Left renal pelvis (tissue), 4 donors: ENCODE results near the gene DUXA. TPM values are rescaled to one million over a fixed set of nuclear protein-coding genes. Genes with fewer than 3 reads are reported as not detected.

ENCODE experiments used
- DNase-seq, 4 donors: peaks; one replicate each; pipeline ENCODE4 v3.0.0-alpha.2; 2013; ENCODE audit warnings: low read depth in 4 of 4, low spot score in 3 of 4
- polyA plus RNA-seq, 4 donors: library from polyadenylated mRNA; unstranded; fragments of 120-200 nt; gene quantifications; one replicate each; pipeline ENCODE4 v1.2.1, GENCODE V29; 2013; ENCODE audit not compliant: insufficient read length in 4 of 4

Gene DUXA
- polyA plus RNA-seq, 4 donors, result not detected

DNA sequence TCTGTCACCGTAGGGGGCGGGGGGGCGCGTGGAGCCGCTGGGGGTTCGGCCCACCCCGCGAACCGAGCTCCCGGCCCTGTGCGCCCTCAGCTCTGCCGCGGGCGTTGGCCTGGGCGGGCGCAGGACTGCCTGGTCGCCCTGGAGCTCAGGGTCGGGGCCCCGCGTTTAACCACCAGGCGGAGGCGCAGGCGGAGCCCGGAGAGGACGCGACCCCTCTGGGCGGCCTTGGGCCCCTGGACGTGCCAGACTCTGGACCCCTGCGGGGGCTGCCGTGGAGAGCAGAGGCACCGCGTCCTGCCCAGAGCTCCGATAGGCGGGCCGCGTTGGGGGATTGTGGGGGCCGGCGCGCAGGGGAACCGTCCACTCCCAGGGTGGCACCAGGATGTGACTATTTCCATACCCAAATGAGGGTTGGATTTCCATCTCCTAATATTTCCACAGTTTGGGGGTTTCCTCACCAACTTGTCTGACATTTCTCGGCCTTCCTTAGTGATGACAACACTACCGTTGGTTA is 60.5 kb downstream of the DUXA start:
- DNase-seq, result no peak

DNA sequence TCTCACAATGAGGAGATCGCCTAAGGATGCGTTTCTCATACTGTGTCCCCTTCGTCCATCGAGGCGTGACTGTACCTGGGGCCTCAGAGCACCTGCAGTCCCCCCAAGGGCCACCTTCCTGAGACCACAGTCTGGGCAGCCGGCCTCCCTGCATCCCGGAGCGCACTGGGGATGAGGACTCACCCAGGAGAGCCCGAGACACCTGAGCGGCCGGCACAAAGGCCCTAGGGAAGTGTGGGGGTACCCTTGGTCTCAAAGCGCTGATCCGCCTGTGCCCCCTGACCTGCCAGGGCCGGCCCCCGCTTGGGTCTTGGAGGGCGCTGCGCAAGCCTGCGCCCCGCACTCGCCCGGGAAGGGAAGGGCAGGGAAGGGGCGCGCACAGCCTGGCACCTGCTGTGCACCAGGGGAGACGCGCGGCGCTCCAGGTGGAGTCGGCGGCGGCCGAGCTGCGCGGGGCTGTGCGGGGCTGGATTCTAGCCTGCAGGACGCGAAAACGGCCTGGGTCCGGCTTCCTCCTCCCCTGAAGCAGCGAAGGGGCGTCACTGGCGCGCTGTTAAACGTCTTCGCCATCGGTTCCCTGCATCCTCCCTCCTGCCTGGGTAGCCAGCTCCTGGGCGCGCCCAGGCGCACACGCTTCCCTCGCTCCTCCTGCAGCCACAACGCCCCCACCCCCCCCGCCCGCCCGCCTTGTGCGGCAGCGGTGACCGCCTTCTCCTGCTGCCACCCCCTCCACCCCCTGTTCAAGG is 61.1 kb downstream of the DUXA start:
- no peak for DNase-seq

Other genes with a start within 250 kb of the DUXA start
- under 1 TPM in 1 of 4 donors, not detected in 3; 0.13 TPM for gene USP29, start 47.5 kb downstream of the DUXA start, polyA plus RNA-seq
- under 1 TPM in 2 of 4 donors, not detected in 2; 0.05 to 0.11 TPM for gene ZIM3, start 22.3 kb downstream of the DUXA start, polyA plus RNA-seq
- 10 to 100 TPM; 18.5 to 23.4 (median 20.2) TPM for gene ZNF264, start 24.0 kb upstream of the DUXA start, polyA plus RNA-seq
- 1 to 10 TPM in 3 of 4 donors, under 1 TPM in 1; 0.96 to 6.5 (median 1.7) TPM for gene AURKC, start 63.5 kb upstream of the DUXA start, polyA plus RNA-seq
- gene ZNF805, start 73.1 kb upstream of the DUXA start, polyA plus RNA-seq, result 1 to 10 TPM; 5.3 to 6.9 (median 6.3) TPM
- gene ZNF460, start 113.0 kb upstream of the DUXA start, polyA plus RNA-seq, result 1 to 10 TPM; 2.6 to 3.5 (median 3.0) TPM
- gene ZNF543, start 153.0 kb upstream of the DUXA start, polyA plus RNA-seq, result 10 to 100 TPM in 1 of 4 donors, 1 to 10 TPM in 3; 7.2 to 10.3 (median 8.8) TPM
- 10 to 100 TPM; 14.7 to 19.0 (median 17.1) TPM for gene ZNF304, start 183.8 kb upstream of the DUXA start, polyA plus RNA-seq
- 10 to 100 TPM; 14.8 to 20.2 (median 16.6) TPM for gene TRAPPC2B, start 196.1 kb upstream of the DUXA start, polyA plus RNA-seq
- 1 to 10 TPM; 2.5 to 6.6 (median 6.0) TPM for gene ZNF547, start 196.1 kb upstream of the DUXA start, polyA plus RNA-seq
- 10 to 100 TPM; 21.8 to 27.6 (median 24.8) TPM for gene ZNF548, start 222.4 kb upstream of the DUXA start, polyA plus RNA-seq
- 10 to 100 TPM; 11.7 to 13.9 (median 12.3) TPM for gene ZNF17, start 243.7 kb upstream of the DUXA start, polyA plus RNA-seq